ENCODE measurements around the gene MED23. TPM values are rescaled to one million over a fixed set of nuclear protein-coding genes. Genes with fewer than 3 reads are reported as not detected.

The MED23 gene
- total and polyA plus RNA-seq, 10 of the 15 experiments (the other 5 are each of a cell fraction or from before 2014, with no cell fraction given), result 7.1 to 42.9 (median 19.6) TPM

GRCh38 chr6:131643855-131644460 is 15.9 kb upstream of the MED23 start (continued):
- TF ChIP-seq E2F8 (IDR thresholded peaks at IDR 0.05; ENCODE audit: low read depth, partially characterized antibody) (no peak), SREBF2 (IDR thresholded peaks at IDR 0.05; ENCODE audit: low read length) (no peak), SRF (IDR thresholded peaks at IDR 0.05; ENCODE audit: low read depth in 2 of 2, low read length in 2 of 2) (no peak)

- POLR2A ChIA-PET, result interaction anchor here (0.7 kb wide), 1 partner anchor 16 kb away, joined by 5 read pairs; no protein-coding TSS in a partner anchor
- ATAC-seq, result no peak
- TF ChIP-seq RELA (IDR thresholded peaks at IDR 0.05; ENCODE audit: borderline replicate concordance, partially characterized antibody) (no peak), IKZF2 (IDR thresholded peaks at IDR 0.05) (no peak), ZBTB11 (CRISPR knock-in tag; IDR thresholded peaks at IDR 0.05) (no peak), ATF2 (IDR thresholded peaks at IDR 0.05; ENCODE audit: low read length) (no peak), HSF1 (IDR thresholded peaks at IDR 0.05; ENCODE audit: low read depth, low read length) (no peak), GABPA (IDR thresholded peaks at IDR 0.05; ENCODE audit: low read depth) (no peak), PKNOX1 (IDR thresholded peaks at IDR 0.05) (no peak)
Measured at GRCh38 chr6:131642987-131643611, 15.1 kb upstream of the MED23 start.

More at GRCh38 chr6:131642987-131643611, 15.1 kb upstream of the MED23 start:
- Histone ChIP-seq H3K79me2 (ENCODE audit: control insufficient read depth, insufficient read depth, low read length) (no peaks in the 10 kb centered on the region), H2AFZ (ENCODE audit: control insufficient read depth, low read depth, low read length) (no peak overlapping the region), H3K36me3 (ENCODE audit: control insufficient read depth in 2 of 2, insufficient read depth in 2 of 2, low read length in 1 of 2) (no peaks in the 10 kb centered on the region), H3K4me1 (ENCODE audit: control insufficient read depth, insufficient read depth, low read length) (no peaks in the 10 kb centered on the region), H3K9ac (ENCODE audit: control insufficient read depth, insufficient read depth, low read length) (no peak overlapping the region), H3K4me2 (ENCODE audit: control insufficient read depth, insufficient read depth) (no peak overlapping the region), H4K20me1 (ENCODE audit: control insufficient read depth, insufficient read depth) (no peaks in the 10 kb centered on the region; the same call in 1 of the 2 replicates), H3K27ac (ENCODE audit: control insufficient read depth, insufficient read depth) (no peak overlapping the region), H3K9me3 (replicated peaks; ENCODE audit: control insufficient read depth, insufficient read depth, low read length) (no peaks in the 10 kb centered on the region), H3K4me3 (no peak overlapping the region), H3K27me3 (replicated peaks in 1 of 2; ENCODE audit: control insufficient read depth in 2 of 2, insufficient read depth in 2 of 2, low read length in 1 of 2) (peaks cover 0 to 3% of the 10 kb centered on the region in 2 experiments; a peak in 2 of 4 replicates)
- SMC1A ChIA-PET (ENCODE audit: uncharacterized antibody, unreplicated experiment), result interaction anchor here (0.6 kb wide), 1 partner anchor 11 kb away, joined by 4 read pairs; no protein-coding TSS in a partner anchor
- no TSS peak for BruUV-seq (replicated peaks)
- CTCF ChIA-PET, result no interaction called here
- 26% methylated on average over 3 of the region's 3 CpGs for WGBS (ENCODE audit: insufficient coverage, insufficient replicate concordance, low lambda C conversion rate, missing lambda C conversion rate)
- RAD21 ChIA-PET (ENCODE audit: unreplicated experiment), result no interaction called here
- intact Hi-C loops (cut with micrococcal nuclease; ENCODE audit: unreplicated experiment), result no loop called here
- DNase-seq (ENCODE audit: low read depth, low spot score), result no peak
- FAIRE-seq, result no peak
- in situ Hi-C loops (cut with MboI), result no loop called here

Measured in GM12878 (cell line).